GM19468 (cell line): ENCODE results near the gene ALG6.

Experiments
- ATAC-seq: cut with Tn5 transposase; IDR thresholded peaks from one replicate; pipeline ENCODE4 v1.9.1; 2021; ENCODE audit warnings: mild to moderate bottlenecking, moderate library complexity, moderate number of reproducible peaks; ENCODE audit not compliant: unreplicated experiment; ENCODE audit errors: extremely low read depth

ALG6 gene

GRCh38 chr1:63475761-63476160 is 108.3 kb downstream of the ALG6 start:
- no peak for ATAC-seq

- ATAC-seq: no peak
Measured at GRCh38 chr1:63480057-63480456, 112.6 kb downstream of the ALG6 start.

- ATAC-seq: no peak
Measured at GRCh38 chr1:63486629-63487028, 119.2 kb downstream of the ALG6 start.

- no peak for ATAC-seq
Measured at GRCh38 chr1:63487336-63488065, 120.1 kb downstream of the ALG6 start.
